ENCODE results near the gene NECTIN1.

Gene NECTIN1

DNA sequence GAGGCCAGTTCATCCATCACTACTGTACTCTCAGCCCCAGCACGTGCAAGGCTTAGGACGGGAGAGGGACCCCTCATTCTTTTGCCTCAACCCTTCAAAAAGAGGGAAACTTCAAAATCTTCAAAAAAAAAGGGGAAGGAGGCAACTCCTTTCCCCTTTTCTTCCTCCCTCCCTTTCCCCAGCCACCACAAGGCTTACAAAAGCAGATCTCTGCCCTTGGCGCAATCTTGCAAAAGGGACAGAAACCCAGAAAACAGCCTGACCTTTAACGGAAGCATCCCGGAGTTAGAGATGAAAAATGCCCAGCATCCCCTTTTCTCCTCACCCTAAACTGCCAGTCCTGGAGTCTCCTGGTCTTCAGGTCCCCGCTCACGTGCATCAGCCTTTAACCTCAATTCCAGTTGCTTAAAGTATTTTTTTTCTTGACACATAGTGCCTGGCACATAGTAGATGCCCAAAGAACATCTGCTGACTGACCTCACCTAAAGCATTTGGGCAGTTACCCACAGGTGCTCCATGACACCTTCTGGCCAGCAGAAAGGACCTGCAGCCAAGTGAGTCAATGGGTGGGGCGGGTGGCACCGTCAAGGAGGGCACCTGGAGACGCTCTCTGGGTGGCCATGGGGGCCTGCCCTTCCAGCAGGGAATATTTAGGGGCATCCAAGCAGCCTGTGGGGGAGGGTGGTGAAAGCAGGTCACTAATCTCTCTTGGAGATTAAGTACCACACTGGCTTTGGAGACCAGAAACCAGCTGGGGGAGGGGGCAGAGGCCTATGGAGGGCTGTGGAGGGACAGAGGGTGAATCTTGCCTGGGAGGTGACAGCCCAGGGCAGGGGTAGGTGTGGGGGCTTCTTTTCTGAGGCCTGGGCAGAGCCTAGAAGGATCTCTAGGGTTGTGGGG lies 16.3 kb downstream of the NECTIN1 start:
- DNase-seq (ENCODE audit: low read depth): no peak

DNA sequence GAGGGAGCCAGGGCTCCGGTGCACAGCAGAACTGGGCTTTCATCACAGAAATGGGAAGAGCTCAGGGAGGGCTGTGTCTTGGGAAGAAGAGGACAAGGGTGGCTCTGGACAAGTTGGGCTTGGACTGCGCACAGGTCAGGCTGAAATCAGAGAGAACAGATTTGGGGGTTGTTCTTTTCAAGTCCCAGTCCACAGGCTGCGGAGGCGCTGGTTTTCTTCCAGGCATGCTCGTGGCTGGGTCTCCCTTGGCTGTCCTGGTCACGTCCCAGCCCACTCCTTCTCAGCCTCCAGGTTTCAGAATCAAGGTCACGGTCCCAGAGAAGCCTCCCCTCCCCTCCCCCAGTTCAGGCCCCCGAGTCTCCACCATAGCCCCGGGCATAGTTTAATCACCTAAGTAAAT lies 17.0 kb downstream of the NECTIN1 start:
- no peak for DNase-seq (ENCODE audit: low read depth)

DNA sequence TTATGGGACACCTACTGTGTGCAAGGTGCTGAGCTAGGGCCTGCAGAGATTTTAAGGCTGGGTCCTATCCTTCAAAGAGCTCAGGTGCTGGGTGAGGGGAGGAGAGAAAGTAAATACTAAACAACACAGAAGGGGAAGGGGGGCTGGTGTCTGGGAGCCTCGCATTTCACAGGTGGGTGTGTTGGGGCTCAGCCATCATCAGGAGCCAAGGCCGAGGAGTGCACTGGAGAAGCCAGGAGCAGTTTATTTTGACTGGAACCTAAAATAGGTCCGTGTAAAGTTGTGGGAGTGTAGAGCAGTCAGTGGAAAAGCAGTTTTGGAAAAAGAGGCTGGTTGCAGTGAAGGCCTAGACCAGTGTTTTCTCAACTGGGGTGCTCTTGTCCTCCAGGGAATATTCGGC lies 17.5 kb downstream of the NECTIN1 start:
- DNase-seq (ENCODE audit: low read depth): no peak

DNA sequence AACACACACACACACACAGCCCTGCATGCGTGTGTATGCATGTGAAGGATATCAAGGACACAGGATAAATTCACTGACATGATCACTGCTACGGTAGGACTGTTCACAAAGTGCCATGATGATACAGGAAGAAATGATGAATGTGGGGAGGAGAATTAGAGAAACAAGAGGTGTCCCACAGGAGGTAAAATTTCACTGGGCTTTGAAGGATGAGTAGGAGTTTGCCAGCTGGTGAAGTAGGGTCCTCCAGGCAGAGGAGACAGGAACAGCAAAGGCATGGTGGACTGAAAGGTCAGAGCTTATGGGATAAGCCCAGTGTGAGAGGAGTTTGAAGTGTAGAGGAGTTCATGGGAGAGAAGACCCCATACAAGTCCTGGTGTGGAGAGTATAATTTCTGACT lies 18.6 kb downstream of the NECTIN1 start:
- DNase-seq (ENCODE audit: low read depth): no peak

DNA sequence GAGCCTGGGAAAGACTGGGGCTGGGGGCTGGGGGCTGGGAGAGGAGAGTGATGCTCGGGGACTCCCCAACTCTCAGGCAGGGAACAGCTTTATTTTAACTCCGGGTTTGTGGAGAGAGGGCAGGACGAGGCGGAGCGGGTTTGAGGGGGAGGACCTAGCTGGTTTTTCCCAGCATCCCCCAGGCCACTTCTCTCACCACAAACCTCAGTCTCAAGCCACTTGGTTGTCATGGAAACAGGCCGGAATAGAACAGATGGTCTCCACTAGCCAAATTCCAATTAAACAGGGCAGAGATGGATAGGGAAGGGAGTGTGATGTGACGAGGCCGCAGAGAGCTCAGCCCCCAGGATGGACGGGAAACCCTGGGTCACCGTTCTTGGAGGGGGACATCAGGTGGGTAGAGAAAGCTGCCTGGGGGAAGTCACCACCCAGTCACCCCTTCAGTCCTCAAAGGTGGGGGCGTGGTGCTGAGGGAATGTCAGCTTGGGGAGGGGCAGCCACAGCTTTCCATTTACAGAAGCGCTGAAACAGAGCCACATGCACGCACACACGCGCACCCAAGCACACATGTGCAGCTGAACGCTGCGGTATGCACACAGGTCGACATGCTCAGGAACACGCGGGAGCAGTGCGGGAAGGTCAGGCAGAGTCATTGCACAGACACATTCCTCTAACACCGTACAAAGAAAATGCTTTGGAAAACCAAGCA lies 19.2 kb downstream of the NECTIN1 start:
- peak; percentile 49 for DNase-seq (ENCODE audit: low read depth)

DNA sequence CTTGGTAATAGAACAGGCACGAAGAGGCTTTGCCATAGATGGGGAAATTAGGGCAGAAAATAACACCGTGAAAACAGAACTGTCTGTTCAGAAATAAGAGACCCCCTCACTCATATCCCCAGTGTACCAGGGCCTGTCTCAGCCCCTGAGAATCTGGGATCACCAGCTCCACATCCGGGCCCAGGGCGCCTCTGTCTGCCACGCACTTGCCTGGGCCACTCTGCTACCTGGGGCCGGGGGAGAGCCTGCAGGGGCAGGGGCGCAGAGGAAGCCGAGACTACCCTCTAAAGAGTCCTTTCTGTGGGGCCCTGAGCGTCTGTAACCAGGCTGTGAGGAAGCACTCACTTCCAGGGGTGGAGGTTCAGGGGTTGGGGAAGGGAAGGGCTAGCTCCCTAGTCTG lies 19.8 kb downstream of the NECTIN1 start:
- DNase-seq (ENCODE audit: low read depth): no peak

DNA sequence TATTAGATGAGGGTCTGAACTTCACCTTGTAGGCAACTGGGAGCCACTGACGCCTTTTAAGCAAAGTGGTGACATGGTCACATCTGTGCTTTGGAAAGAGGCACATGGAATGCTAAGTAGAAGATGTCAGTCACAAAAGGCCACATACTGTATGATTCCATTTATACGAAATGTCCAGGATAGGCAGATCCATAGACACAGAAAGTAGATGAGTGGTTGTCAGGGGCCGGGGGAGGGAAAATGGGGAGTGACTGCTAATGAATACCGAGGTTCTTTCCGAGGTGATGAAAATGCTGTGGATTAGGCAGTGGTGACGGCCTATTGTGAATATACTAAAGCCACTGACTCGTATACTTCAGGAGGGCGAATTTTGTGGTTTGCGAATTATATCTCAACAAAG lies 20.6 kb downstream of the NECTIN1 start:
- no peak for DNase-seq (ENCODE audit: low read depth)

DNA sequence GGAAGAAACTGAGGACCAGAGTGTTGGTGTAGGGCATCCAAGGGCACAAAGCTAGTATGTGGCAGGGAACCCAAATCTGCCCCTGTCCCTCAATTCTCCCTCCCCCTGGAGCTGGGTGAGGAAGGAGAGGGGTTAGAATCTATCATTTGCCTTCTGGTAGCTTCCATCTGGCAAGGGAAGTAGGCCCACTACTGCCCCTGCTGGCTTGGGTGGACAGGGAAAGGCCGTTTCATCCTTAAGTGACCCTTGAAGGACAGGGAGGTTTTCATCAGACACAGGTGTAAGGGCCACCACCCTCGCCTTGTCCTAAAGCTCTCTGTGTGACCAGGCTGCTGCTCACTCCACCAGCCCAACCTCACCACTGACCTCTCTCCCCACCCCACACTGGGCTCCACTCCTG lies 22.1 kb downstream of the NECTIN1 start:
- no peak for DNase-seq (ENCODE audit: low read depth)

DNA sequence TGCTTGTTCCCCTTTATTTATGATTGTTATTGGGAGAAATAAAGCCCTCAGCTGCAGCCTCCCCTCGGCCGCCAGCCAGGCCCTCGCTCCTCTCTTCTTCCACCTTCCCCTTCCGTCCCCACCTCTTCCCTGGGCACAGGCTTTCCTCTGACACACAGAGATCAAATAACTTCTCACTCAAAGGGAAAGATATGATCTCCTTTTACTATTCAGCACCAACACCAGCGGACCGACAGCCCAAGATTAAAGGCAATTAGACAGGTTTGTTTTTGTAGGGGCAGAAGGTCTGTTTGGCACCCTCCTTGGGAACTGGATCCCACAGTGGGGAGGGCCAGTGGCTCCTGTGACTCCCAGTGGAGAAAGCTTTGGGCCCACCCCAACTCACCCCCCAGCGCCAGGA lies 23.0 kb downstream of the NECTIN1 start:
- DNase-seq (ENCODE audit: low read depth): no peak

DNA sequence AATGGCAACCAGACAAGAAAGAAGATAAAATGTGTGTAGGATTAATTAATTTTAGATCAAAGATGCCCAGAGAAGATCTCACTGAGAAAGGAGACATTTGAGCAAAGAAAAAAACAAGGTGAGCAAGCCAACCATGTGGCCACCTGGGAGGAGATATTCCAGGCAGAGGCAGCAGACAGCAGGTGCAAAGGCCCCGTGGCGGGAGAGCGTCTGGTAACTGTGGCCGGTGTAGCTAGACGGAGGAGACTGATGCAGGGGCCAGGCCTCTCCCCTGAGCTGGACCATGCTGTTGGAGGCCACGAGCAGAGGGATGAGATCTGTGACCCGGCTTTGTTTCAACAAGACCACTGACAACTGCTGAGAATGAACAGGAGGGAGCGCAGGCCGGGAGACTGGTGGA lies 23.6 kb downstream of the NECTIN1 start:
- DNase-seq (ENCODE audit: low read depth): no peak

DNA sequence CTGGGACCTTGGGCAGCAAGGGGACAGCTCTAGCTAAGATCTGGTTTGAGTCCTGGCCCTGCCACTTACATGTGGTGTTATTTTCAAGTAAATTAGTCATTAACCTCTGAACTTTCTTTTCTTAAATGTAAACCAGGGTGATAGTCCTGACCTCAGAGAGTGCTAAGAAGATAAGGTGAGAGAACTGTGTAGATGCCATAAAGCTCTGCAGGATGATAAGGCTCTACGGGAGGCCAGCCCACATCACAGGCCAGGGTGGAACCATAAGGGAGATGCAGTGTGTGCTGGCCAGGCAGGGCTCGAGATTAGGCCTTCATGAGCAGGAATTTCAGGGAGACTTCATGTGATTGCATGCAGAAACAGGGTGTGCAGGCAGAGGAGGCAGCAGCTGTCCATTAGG lies 24.2 kb downstream of the NECTIN1 start:
- DNase-seq (ENCODE audit: low read depth): no peak

DNA sequence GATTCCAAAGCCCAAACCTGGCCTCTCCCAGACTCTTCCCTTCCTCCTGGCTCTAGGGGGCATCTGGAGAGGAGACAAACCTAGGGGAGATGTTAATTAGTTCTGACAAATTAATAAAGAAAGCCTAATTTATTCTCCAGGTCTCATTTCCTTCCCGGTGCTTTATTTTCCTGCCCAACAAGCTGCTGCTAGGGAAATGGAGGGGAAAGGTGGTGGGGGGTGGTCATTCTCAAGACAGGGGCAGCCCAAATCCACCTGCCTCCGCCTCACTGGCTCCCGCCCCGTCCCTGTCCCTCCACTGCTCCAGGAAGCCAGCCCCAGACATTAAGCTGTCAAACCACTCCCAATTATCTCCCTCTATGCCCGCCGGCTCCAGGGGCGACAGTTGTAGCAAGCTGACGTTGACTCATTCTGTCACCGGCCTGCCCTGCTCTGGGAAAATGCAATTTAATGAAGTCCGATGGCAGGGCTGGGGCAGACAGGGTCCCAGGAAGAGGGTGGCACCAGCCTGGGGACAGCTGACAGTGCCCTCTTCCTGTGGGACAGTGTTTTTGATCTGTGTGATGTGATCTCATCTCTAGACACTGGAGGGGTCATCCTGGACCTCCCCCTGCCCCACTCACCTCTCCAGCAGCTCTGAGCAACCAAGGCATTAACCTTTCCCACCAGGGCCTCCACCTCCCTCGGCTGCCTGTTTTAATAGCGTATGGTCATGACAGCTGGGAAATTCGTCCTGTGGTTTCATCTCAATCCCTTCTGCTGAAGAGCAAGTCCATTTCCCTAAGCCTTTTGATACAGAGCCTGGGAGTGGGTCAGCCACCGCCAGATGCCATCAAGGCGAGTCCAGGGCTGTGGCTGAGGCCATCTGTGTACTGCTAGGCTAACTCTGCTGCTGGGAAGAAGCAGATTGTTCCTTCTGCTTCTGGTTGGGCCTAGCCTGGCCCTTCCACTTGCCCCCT lies 27.1 kb downstream of the NECTIN1 start:
- DNase-seq (ENCODE audit: low read depth): no peak

DNA sequence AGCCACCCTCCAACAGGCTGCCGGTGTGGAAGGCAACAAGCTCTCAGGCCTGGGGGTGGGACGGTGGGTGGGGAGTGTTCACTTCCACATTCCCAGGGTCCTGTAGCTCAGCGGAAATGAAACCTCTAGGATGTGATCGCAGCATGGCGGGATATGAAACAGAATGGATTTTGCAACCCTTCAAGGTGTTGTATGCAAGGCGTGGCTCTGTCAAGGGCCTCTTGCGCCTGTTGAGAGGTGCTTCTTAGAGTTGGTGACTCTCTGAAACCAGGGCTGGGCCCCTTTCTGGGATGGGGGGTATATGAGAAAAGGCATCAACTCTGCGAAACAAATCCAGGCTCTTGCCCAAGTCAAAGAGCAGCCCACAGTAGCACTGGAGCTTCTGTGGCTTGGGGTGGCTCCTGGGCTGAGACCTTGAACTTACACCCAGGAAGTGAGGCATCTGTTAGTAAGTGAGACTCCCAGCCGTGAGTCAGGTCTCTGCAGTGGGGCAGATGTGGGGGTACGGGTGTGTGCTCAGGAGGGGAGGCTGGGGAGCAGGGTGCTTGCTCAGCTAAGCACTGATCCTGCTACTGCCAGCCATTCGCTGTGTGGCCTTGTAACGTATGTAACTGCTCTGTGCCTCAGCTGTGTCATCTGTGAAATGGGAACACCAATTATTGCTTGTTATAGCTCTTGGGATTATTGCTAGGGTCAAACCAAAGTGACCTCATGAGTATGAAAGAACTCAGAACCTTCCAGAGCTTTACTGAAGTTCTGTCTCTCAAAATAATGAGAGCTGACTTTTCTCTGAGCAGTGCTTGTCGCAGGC lies 28.3 kb downstream of the NECTIN1 start:
- no peak for DNase-seq (ENCODE audit: low read depth)

DNA sequence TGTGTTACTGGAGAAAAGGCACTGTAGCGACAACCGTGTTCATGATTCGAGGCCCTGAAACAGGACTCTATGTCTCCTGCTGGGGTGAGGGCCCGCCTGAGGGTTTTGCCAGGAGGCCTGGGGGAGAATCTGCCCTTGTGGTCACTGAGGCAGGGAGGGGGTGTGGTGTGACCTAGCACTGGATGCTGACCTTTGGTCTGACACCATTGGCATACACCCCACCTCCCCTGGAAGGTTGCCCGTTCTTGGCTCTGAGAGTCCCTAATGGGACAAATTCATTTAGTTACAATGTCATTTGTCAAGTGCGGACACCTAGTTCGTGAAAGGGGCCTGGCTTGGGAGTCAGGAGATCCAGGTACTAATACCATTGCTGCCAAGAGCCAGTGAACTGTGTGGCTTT lies 29.0 kb downstream of the NECTIN1 start:
- no peak for DNase-seq (ENCODE audit: low read depth)

DNA sequence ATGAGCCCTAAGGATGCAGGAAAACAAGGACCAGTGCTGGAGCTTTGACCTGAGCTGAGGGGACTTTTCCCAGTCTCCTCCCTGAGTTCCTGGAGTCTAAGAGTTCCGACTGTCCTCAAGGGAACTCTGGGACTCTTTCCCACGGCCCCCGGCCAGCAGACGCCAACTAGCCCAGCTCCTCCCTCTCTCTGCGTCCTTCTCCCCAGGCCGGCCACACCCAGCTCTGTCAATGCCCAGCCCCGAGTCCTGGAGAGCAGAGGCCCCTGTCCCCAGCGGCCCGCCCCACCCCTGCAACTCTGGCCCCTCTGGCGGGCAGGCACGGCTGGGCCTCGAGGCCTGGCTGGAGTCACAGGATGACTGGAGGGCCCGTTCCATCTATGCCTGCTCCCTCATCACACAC lies 29.8 kb downstream of the NECTIN1 start:
- DNase-seq (ENCODE audit: low read depth): no peak

DNA sequence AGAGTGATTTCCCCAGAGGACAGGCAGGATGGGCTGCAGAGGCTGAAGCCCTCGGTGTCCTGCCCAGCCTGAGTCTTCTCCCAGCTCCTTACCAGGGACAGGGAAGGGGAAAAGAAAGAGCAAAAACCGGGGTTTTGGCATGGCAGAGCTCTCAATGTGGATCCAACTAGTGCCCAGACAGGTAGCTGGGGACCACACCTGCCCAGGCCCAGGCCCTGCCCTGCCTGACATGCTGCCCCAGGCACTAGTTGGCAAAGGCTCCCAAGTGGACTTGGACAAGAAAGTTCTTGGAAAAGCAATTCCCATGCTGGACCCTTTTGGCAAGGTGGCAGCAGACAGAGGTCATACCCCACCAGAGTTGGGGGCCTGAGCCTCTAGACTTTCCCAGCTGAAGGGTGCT lies 31.1 kb downstream of the NECTIN1 start:
- no peak for DNase-seq (ENCODE audit: low read depth)

DNA sequence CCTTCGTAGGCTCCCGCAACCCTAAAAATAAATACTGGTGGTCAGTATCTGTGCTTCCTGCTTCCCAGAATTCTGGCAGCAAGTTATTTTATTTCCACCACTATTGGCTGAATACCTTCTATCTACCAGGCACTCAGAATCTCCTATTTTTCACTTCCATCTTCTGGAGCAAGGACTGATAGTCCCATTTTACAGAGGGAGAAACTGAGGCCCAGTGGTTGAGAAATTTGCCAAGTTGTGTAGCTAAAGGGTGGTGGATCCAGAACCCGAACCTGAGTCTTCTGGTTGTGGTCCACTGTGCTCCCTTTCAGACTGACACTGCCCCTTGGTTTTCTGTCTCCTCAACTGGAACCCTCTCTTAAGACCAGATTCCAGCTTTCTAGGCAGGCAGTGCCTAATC lies 31.6 kb downstream of the NECTIN1 start:
- no peak for DNase-seq (ENCODE audit: low read depth)

DNA sequence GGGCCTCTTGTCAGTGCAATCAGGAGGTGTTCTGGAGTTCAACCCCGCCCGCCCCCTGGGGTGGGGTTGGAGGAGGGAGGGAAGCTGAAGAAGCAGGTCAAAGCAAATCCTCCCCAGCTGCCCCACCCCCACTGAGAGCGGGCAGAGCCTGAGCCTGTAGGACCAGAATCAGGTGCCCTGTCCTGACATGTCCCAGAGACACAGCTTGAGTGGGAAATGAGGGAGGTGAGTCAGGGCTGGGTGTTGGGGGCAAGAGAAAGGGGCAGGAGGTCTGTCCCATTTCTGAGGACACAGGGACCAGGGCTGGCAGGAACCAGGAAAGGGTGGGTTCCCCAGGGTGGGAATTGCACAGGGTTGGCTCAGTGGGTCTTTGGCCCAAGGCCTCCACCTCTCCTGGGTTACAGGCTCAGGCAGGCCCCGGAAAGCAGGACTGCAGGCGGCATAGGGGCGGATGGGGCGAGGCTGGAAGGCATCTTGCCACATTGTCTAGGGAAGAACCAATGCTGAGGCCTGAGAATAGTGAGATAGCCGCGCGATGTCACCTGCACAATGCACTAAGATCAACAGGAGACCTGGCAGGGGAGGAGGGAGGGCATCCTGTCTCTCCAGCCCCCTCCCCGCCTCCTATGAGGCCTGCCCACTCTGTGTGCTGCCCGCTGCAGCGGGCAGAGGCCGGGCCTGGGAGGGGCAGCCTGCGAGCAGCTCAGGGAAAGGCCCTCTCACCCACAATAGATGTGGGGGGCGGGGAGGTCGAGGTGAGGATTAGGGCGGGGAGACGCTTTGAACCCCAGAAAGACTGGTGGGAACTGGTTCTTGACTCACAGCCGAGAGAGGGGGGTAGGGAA lies 32.4 kb downstream of the NECTIN1 start:
- DNase-seq (ENCODE audit: low read depth): no peak

DNA sequence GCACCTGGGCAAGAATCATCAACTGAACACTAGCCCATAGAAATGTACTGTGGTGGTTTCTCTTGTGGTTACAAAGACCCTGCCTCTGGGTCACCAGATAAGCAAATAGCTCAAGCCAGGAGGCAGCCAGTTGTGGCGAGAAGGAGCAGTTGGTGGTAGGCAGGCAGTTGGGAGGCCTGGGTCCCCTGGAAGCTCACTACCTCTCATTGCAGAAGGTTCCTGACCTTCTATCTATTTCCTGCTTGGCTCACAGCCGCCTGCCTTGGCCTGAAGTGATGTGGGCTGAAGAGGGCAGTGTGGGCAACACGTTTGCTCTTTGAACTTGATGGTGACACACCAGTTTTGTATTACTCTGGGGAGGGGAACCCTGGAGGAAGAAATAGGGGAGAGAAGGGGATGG lies 34.7 kb downstream of the NECTIN1 start:
- DNase-seq (ENCODE audit: low read depth): no peak

DNA sequence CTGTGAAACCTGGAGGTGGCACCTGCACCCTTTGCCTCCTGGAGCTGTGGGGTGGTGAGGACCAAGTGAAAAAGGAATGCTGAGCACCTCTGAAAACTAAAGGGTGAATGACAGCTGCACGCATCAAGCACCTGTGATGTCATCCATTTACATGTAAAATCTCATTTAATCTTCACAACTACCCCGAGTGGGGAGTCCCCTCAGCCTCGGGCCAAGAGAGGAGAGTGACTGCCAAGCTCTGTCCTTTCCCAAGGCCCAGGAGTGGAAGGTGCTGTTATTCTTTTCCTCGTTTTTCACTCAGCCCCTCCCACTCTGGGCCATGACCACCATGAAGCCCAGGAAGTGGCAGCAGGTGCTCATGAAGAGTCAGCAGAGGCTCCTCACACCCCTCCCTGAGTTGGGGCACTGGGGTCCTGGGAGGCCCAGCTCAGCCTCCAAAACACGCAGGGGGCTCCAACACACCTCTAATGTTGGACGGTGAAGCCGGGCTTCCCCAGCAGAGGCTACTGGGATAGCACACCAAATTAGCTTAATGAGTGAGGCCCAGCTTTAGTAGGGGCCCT lies 35.7 kb downstream of the NECTIN1 start:
- no peak for DNase-seq (ENCODE audit: low read depth)

DNA sequence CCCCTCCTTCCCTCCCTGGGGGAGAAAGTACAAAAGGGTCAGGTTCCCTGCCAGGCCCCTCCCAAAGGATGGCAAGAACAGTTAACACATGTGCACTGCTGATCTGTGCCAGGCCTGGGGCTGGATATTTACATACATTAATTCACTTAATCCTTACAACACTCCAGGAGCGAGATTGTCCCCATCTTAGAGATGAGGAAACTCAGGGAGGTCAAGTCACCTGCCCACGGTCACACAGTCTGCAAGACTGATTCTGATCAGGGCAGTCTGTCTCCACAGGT lies 36.5 kb downstream of the NECTIN1 start:
- DNase-seq (ENCODE audit: low read depth): no peak
